D341Med (cell line): ENCODE results near the gene NAA50.

Experiments
- DNase-seq: peaks from one replicate; pipeline ENCODE4 v3.0.0; 2012; ENCODE audit warnings: low spot score

The NAA50 gene

DNA sequence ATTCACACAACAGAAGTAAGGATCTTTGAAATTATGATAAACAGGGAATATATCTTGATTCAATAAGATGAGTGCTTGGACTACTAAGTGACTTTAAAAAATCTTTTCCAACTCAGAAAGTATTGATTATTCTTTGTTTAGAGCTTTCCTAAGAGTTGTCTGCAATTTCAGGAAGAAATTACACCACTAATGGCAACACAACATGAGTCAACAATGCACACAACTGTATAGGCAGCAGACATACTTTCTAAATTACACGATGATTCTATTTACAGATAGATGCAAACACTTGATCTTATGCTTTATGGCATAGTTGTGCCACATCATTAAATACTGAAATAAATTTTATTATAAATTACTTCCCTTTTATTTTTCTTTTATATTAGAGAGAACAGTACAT lies 4.4 kb downstream of the NAA50 start:
- DNase-seq = no peak

DNA sequence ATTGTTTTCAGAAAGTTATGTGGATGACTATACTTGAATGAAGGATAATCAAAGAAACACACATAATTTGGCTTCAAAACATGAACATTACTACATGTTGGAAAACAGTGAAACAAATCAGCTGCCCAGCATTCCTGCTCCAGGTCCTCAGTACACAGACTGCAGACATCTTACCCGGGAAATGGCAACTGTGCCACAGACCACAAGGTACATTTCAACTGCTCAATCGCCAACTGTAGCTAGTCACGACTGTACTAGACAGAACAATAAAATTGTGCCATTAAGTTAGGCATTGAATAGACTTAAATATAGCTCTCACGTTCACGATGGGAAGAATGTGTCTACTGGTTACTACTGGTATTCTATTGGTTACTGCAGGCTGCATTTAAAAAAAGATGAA lies 5.0 kb downstream of the NAA50 start:
- no peak for DNase-seq

DNA sequence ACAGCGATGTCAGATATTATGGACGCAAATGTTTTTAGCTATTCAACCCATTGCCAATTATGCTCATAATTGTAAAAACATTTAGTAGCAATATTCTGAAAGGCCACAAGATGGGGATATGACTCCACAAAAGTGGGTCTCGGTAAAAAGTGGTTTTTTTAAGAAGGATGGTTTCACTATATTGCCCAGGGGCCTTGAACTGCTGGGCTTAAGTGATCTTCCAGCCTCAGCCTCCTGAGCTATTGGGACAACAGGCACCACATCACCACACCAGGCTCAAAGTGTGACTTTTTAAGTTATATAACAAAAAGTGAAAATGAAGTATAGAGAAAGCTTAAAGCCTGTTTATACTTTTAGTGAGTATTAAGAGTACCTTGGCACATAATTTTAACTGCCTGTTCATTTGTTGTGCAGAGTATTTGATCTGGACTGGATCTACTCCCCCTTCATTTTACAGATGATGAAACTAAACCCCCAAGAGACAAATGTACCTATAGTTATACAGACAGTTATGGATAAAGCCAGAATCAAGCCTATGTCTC lies 9.4 kb downstream of the NAA50 start:
- peak; percentile 50 for DNase-seq

DNA sequence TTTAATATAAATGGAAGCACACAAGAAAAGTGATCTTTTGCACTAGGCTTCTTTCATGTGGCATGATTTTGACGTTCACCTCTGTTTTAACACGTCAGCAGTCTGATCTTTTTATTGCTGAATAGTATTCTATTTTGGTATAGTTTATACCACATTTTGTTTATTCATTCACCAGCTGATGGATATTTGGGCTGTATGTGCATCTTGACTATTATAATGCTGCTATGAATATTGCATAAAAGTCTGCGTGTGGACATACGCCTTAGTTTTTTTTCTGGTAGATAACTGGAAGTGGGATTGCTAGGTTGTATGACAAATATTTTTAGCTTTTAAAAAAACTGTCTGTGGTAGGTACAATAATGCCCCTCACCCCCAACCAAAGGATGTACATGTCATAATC lies 14.4 kb downstream of the NAA50 start:
- DNase-seq = no peak

DNA sequence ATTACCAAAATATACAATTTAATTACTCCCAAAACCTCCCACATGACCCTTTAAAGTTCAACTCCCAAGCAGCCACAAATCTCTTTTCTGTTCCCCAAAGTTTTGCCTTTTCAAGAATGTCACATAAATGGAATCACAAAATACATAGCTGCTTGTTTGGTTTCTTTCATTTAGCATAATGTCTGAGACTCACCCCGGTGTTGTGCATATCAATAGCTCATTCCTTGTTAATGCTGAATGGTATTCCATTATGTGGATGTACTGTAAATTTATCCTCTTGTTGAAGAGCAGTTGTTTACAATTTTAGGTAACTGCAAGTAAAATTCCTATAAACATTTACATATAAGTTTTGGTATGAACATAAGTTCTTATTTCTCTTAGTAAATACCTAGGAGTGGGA lies 15.5 kb downstream of the NAA50 start:
- no peak for DNase-seq

DNA sequence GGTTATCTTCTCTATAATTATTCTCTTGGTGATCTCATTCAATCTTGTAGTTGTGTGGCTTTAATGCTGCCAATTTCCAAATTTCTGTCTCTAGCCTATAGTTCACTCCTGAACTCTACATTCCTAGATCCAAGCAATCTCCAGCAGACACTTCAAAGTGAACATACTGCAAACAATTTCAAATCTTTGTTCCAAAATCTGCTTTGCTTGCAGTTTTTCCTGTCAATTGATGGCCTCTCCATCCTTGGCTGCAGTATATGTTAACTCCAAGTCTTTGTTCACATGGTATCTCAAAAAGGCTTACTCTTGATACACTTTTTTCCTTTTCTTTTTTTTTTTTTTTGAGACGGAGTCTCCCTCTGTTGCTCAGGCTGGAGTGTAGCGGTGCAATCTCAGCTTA lies 17.4 kb downstream of the NAA50 start:
- DNase-seq = no peak

DNA sequence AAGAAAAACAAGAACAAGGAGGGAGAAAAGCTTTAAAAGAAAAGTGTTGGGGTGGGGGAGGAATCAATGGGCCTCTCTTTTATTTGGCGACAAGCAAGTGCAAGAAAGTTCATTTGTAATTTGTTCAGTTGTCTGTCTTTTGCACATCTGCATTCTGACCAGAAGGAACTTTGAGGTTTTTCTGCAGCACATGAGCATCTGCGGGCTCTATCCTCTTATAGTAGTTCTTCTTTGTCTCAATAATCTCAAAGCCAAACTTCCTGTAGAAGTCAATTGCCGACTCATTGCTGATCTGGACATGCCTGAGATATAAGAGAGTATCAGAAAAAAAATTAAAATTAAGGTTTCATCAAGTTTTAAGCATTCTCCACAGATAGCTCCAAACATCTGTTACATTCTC lies 24.4 kb downstream of the NAA50 start:
- no peak for DNase-seq

DNA sequence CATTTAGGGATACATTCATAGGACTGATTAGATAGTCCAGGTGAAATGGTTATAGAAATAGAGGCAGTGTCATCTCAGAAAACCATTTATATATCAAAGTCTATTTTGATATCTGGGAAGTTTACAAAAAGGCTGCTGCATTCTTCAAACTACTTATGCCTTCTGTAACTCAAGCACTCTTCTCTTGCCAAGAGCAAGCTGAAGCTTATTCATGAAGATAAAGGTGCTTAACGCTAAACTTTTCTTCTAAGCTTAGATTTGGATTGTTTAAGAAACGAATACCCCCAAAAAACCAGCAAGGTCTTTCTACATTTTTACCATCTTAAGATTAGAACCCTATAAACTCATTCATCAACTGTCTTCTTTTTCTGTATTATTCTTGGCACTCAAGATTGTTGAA lies 26.3 kb downstream of the NAA50 start:
- no peak for DNase-seq

DNA sequence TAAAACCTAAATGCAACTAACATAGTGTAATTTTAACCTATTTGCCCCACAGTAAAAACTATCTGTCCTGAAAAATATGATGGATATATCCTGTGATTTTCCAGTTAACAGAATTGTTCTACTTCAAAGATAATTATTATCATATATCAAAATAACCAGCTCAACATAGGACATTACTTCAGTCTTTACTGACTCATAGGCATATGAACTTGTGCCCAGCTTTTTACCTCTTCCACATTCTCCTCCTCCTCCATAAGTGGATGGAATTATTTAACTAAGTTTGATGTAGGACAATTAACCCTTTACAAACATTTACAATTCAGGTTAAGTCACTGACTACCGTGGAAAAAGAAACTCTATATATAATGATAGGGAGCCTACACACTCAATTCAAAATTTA lies 26.8 kb downstream of the NAA50 start:
- DNase-seq = no peak

DNA sequence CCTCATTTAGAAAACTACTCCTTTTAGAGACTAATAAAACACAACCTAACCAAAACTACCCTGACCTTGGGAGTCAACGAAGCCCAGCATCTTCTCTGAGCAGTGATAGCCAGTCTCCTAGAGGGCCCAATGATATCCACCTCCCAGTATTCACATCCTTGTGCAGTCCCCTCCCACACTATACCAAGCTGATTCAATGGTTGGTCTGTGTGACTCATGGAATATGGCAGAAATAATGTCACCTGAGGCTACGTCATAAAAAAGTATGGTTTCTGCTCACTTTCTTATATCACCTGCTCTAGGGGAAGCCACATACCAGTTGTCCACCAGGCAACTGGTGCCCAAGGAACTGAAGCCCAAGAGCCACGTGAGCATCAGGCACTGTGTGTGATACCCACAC lies 28.2 kb downstream of the NAA50 start:
- DNase-seq = no peak

DNA sequence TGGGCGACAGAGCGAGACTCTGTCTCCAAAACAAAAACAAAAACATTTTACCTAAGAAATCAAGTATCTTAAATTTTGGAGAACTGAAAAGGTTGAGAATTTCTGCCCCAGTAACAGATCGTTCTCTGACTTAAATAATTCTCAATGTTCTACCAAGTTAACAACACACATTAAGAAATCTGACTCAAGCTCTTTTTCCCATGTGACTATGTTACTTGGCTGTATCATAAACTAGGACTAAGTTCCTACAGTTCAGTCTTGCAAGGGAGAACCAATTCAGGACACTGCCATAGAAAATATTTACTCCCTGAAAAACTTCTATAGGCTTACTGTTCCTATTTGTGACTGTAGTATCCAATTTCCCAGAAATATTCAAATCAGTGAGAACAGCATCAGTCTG lies 28.7 kb downstream of the NAA50 start:
- no peak for DNase-seq

DNA sequence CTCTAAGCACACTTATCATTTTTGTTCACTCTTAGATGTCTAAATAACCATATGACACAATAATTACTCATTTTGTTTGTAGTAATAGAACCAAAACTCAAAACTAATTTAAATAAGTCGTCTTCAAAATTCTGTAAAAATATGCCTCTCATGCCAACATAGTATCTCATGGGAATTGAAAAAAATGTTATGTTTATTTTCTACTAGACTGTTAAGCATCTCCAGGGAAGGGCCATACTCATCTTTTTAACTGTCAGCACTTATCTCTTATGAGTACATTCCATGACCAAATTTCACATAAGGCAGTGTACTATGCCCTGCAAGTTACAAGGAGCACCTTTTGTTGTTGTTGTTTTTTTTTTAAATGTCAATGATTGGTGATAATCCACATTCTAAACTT lies 31.3 kb downstream of the NAA50 start:
- no peak for DNase-seq

DNA sequence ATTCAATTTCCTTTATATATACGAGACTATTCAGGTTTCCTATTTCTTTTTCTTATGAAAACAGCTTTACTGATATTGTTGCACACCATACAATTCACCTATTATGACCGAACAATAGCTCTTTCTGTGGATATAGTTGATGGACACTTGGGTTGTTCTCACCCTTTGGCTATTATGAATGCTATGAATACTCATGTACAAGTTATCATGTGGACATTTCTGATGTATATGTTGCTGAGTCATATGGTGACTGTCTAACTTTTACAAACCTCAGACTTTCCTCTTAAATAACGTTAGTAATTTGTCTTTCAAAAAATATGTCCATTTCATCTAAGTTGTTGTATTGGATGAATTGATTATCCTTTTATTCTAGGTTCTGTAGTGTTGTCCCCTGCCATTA lies 33.9 kb downstream of the NAA50 start:
- DNase-seq = no peak

DNA sequence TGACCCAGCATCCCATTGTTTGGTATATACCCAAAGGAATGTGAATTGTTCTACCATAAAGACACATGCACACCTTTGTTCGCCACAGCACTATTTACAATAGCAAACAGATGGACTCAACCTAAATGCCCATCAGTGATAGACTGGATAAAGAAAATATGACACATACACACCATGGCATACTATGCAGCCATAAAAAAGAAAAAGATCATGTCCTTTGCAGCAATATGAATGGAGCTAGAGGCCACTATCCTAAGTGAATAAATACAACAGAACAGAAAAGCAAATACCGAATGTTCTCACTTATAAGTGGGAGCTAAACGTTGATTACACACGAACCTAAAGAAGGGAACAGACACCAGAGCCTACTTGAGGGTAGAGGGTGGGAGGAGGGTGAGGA lies 38.2 kb downstream of the NAA50 start:
- DNase-seq = no peak

DNA sequence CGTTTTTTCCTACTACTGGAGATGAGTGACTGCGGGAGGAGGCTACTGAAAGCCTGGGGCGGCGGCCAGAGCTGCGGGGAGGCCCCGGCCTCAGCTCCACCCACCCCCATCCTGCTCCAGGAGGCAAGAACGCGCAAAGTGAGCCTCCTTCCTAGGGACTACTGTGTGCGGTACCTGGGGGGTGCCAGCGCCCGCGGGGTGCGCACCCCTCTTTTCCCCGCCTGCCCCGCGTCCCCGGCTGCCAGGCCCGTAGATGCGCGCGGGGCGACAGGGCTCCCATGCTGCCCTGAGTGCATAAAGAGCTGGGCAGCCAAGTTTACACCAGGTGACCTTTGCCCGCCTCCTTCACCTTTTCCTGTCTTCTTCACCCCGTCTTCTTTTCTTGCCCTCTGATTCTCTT lies 47.1 kb downstream of the NAA50 start:
- no peak for DNase-seq

DNA sequence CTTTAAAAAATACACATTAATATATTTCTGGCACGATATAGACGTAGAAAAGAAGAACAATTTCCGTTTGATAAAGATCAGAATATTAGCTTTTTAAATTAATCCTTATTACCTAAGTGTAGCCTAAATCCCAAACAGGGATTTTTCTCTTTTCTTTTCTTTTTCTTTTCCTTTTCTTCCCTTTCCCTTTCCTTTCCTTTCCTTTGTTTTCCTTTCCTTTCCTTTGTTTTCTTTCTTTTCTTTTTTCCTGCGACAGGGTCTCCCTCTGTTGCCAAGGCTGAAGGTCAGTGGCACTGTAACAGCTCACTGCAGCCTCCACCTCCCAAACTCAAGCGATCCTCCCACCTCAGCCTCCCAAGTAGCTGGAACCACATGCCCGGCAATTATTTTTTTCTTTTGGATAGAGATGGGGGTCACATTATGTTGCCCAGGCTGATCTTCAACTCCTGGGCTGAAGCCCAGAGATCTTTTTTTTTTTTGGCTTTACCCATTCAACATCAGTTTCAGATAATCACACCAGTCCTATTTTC lies 47.8 kb downstream of the NAA50 start:
- no peak for DNase-seq

DNA sequence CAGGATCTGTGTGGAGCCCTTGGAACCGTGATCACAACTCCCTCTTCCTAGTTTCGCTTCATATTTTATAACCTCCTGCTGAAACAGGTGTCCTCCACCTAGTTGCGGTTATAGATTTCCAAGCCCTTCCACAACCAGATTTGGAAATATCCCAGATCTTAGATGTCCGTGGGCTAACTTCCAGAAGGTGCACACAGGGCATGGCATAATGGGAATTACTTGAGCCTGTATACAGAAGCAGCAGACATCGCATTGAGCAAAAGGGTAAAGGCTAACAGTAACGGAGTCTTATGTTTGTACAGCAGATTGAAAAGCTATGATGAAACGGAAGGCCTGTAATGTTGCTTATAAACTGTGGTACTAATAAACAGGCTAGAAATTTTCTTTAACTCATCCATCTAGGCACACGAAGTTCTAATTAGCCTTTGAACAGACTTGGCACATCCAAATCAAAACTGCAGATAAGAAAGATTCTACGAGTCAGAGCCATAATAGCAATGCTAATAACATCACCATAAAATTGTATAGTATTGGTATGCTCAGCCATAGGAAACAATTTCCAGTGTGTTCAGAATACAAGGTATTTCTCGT lies 48.5 kb downstream of the NAA50 start:
- DNase-seq = no peak

DNA sequence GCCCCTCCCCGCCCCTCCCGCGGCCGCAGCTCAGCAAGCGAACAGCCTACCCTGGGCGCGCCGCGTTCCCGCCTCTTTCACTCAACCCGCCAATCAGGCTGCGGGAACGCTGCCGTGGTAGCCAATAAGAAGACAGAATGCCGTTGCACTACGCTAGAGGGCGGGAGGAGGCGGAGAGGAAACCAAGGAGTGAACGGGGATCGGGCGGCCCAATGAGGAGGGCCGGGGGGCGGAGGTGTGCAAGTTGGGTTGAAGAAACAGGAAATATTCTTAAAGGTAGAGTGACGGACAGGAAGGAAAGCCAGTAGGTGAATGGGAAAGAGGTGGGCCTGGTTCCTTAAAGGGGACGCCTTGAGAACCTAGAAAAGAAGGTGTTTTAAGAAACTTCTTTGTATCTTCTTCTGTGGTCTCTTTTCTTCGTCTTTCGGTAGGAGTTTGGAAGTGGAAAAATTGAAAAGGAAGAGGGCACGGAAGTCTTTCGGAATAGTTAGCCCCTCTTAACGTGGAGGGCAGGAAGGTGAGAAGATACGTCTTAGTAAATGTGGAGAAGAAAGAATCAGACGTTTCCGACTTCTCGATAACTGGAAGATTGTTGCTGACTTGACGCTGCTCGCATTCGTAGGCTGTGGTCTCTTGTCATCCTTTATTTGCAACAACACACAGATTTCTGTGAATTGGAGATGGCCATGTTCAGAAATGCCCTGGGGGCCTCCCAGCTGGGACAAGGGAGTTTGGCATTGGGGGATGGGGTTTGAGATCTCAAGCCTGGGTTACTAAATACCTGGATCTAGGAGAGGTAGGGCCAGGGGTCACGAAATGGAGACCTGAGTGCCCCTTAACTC lies 49.2 kb downstream of the NAA50 start:
- DNase-seq = peak; percentile 99

DNA sequence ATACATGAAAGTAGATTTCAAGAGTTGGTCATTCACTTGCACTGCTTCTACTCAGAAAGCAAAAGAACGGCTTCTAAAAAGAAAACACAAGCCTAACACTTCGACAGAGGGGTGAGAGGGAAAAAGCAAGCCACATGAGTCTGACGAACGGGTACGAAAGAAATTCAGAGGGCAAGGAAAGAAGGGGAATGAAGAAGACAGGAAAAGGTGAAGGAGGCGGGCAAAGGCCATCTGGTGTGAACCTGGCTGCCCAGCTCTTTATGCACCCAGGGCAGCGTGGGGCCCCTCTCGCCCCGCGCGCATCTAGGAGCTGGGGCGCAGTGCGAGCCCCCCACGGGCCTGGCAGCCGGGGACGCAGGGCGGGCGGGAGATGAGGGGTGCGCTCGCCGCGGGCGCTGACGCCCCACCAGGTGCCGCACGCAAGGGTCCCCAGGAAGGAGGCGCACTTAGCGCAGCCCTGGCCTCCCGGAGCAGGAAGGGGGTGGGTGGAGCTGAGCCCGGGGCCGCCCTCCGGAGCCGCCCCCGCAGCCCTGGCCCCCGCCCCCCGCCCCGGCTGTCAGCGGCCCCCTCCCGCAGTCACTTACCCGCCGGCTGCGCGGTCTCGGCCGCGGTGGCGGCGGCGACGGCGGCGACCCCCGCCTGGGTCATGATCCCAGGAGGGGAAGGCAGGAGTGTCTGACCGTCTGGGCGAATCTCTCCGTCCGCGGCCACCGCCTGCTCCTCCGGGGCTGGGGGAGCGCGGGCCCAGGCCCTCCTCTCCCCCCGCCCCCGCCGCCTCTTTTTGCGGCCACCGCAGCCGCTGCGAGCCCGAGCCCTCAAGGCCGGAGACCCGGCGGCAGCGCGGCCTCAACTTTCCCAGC lies 50.0 kb downstream of the NAA50 start, which contains the start of gene USF3:
Gene USF3, minus strand, starts transcription at position 857 of the 860 bp plus-strand sequence. CDS start 21,764 bp downstream, outside the sequence.
- peak; percentile 93 for DNase-seq

DNA sequence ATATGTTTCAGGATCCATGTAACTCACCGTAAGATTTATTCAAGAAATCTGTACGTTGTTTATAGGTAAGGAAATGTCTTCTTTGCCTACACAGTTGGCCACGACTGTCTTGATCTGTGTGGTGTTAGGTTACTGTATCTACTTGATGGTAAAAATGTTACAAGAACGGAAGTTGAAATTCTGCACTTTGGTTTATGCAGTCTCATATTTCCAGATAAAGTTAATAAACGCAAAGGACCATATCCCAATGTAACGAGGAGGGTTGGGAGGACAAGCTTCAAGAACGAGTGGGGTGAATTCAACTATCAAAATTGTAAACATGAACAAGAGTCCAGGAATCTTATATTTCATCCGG lies 50.6 kb downstream of the NAA50 start:
- no peak for DNase-seq

DNA sequence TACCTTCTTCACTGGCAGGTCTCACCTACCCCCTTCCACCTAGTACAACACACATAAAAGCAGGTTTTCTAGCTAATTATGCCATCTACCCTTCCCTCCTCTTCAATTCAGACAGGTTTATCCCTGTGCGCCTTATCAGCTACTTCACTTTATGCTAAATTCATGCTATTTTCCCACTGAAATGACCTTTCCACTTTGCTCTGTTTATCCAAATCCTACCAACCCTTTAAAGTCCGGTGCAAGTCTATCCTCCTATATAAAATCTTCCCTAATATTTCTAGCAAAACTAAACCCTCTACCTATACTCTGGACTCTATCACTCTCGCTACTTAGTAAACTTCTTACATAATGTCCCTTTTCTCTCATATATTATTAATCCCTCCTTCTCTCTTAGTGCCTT lies 55.6 kb downstream of the NAA50 start:
- DNase-seq = no peak

DNA sequence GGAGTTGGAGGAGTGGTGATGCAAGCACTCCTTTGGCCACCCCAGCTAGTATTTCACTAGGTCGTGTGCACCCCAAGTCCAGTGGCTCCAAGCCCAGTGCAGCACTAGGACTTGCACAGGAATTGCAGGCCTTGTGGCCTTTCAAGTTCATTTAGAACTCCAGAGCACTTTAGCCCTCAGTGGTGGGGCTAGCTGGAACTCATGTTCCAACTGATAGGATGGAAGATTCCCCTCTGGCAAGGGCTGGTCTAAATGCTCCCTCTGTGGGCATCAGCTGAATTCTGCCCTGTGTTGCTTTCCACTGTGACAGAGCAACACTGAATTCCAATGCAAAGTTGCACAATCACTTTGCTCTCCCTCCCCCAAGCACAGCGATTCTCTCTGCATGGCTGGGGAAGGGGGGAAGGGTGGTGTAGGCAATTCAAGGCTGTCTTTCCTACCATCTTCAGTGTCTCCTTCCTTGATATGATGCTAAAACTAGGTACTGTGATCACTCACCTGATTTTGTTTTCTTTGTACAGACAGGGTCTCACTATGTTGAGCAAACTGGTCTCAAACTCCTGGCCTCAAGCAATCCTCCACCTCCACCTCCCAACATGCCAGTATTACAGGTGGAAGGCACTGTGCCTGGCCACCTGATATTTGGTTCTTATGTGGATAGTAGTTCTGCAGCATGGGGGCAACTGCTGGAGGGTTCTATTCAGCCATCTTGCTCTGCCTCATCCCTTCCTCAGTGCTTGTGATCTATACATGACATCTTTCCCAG lies 59.9 kb downstream of the NAA50 start:
- no peak for DNase-seq
